Common myeloid progenitor, CD34-positive (primary cell): Measurements from ENCODE around the gene CACNA2D4.

Experiments
- CTCF ChIA-PET: fragments of 350-600 bp; sonication (Branson Sonifier 250); formaldehyde crosslinking; loops from one replicate; lab custom pipeline; 2021; ENCODE audit warnings: antibody characterized with exemption; lab: Charles Lee
- POLR2A ChIA-PET: fragments of 350-600 bp; sonication (Branson Sonifier 250); formaldehyde crosslinking; loops from one replicate; lab custom pipeline; 2021; ENCODE audit warnings: antibody characterized with exemption; lab: Charles Lee
- DNase-seq, 3 donors: peaks; one replicate each; pipeline versions ENCODE4 v3.0.0 to v3.0.0-alpha.2; 2013
- H3K27ac ChIP-seq, 2 experiments: 1 replicate in 1 of 2; 2 replicates in 1 of 2; pipeline ENCODE4 v1.7.0; 2013; ENCODE audit warnings: inconsistent platforms in 2 of 2, low read length in 2 of 2, mild to moderate bottlenecking in 2 of 2, low read depth in 1 of 2, moderate library complexity in 1 of 2; ENCODE audit not compliant: severe bottlenecking in 2 of 2, insufficient read depth in 1 of 2, poor library complexity in 1 of 2
- H3K27me3 ChIP-seq, 5 experiments: replicated peaks in 2 of 5; 1 replicate in 3 of 5; 2 replicates in 2 of 5; pipeline versions ENCODE4 v1.6.1 to v1.7.0; 2013; ENCODE audit warnings: low read length in 4 of 5, mild to moderate bottlenecking in 2 of 5, moderate library complexity in 2 of 5, inconsistent platforms in 1 of 5; ENCODE audit not compliant: insufficient read depth in 5 of 5, control insufficient read depth in 4 of 5
- H3K36me3 ChIP-seq, 4 experiments: 1 replicate in 2 of 4; 2 replicates in 2 of 4; pipeline versions ENCODE4 v1.6.1 to v1.7.0; 2013; ENCODE audit warnings: low read length in 3 of 4, control low read depth in 1 of 4, mild to moderate bottlenecking in 1 of 4; ENCODE audit not compliant: control insufficient read depth in 4 of 4, insufficient read depth in 4 of 4
- H3K4me1 ChIP-seq, 4 experiments: 1 replicate in 3 of 4; 2 replicates in 1 of 4; pipeline versions ENCODE4 v1.6.1 to v1.7.1; 2013; ENCODE audit warnings: low read length in 3 of 4, mild to moderate bottlenecking in 3 of 4, control low read depth in 1 of 4, inconsistent platforms in 1 of 4, moderate library complexity in 1 of 4; ENCODE audit not compliant: control insufficient read depth in 4 of 4, insufficient read depth in 4 of 4; ENCODE audit errors: control extremely low read depth in 1 of 4
- H3K4me3 ChIP-seq, 7 experiments: 1 replicate in 4 of 7; 2 replicates in 3 of 7; pipeline versions ENCODE4 v1.5.1 to v1.7.0; 2013; ENCODE audit warnings: mild to moderate bottlenecking in 7 of 7, low read length in 6 of 7, moderate library complexity in 6 of 7, inconsistent platforms in 2 of 7, low read depth in 2 of 7, control low read depth in 1 of 7; ENCODE audit not compliant: insufficient read depth in 4 of 7, control insufficient read depth in 1 of 7; ENCODE audit errors: extremely low read depth in 1 of 7
- H3K9me3 ChIP-seq, 5 experiments: 1 replicate in 4 of 5; 2 replicates in 1 of 5; pipeline versions ENCODE4 v1.6.1 to v1.7.1; 2013; ENCODE audit warnings: low read length in 4 of 5, mild to moderate bottlenecking in 2 of 5, inconsistent platforms in 1 of 5, low read depth in 1 of 5, moderate library complexity in 1 of 5; ENCODE audit not compliant: control insufficient read depth in 4 of 5, insufficient read depth in 2 of 5; ENCODE audit errors: control extremely low read depth in 1 of 5
- WGBS: methylation state at CpG from one replicate; pipeline ENCODE4 v1.1.5; 2013; ENCODE audit not compliant: insufficient coverage; 5-methylcytosine and 5-hydroxymethylcytosine counted together

CACNA2D4 gene

DNA sequence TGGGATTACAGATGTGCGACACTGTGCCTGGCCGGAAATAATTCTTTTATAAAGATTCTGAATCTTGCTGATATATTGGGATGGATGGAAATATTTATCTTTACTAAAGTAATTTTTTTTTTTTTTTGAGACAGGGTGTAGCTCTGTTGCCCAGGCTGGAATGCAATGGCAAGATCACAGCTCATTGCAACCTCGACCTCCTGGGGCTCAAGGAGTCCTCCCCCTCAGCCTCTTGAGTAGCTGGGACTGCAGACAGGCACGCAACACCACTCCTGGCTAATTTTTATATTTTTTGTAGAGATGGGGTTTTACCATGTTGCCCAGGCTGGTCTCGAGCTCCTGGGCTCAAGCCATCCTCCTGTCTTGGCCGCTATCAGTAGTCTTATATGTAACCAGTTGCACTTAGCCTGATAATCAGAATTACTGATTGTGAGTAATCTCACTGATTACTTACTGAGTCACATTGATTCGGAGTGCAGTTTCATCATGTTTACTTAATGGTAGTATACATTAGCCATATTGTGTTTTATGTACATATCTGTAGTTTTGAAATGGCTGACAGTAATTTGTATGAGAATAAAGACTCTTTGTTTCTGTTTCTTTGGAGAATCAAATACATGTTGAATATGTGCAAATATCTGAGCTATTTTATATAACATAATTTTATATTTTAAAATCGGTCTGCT is 148.5 kb downstream of the CACNA2D4 start:
- peaks cover 0 to 35% (median 13%) of the 10 kb centered on the region in 4 experiments for H3K36me3 ChIP-seq
- no peak overlapping the region for H3K27ac ChIP-seq
- ChIA-PET POLR2A (no interaction called here), CTCF (interaction anchor here (0.7 to 1.0 kb wide), 2 partner anchors 9 to 117 kb away, joined by 3 read pairs; no protein-coding TSS in a partner anchor)
- 93% methylated on average over 4 of the region's 8 CpGs for WGBS
- H3K27me3 ChIP-seq, result no peaks in the 10 kb centered on the region
- no peak overlapping the region for H3K4me3 ChIP-seq
- DNase-seq, result no peak
- no peaks in the 10 kb centered on the region for H3K4me1 ChIP-seq
- no peaks in the 10 kb centered on the region for H3K9me3 ChIP-seq

DNA sequence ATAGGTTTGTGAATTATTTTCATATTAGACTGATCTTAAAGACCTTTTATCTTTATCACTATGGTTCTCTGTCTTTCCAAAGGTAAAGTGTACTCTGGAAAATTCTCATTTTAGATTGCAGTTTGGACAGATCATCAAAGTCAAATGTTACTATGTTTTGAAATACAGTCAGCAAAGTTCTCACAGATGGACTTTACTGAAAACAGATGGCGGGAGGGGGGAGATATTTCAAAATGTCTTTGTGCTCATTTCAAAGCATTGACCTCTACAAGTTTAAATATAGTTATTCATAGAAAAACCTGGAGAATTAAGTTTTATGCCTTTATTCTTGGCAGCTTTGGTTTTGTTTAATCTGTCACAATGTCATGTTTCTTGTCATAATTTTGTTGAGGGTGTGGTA is 149.8 kb downstream of the CACNA2D4 start:
- Histone ChIP-seq H3K4me3 (no peak overlapping the region), H3K9me3 (no peaks in the 10 kb centered on the region), H3K36me3 (peaks cover 0 to 27% (median 12%) of the 10 kb centered on the region in 4 experiments), H3K27me3 (no peaks in the 10 kb centered on the region), H3K27ac (no peak overlapping the region), H3K4me1 (peaks cover 0 to 2% (median 0%) of the 10 kb centered on the region in 4 experiments)
- ChIA-PET CTCF (interaction anchor here (1.2 kb wide), 1 partner anchor 22 kb away, joined by 4 read pairs; no protein-coding TSS in a partner anchor), POLR2A (interaction anchor here (0.6 kb wide), 1 partner anchor 70 kb away, joined by 3 read pairs; no protein-coding TSS in a partner anchor)
- no peak for DNase-seq
- no CpG with 5 or more reads among the region's 1 CpG for WGBS

DNA sequence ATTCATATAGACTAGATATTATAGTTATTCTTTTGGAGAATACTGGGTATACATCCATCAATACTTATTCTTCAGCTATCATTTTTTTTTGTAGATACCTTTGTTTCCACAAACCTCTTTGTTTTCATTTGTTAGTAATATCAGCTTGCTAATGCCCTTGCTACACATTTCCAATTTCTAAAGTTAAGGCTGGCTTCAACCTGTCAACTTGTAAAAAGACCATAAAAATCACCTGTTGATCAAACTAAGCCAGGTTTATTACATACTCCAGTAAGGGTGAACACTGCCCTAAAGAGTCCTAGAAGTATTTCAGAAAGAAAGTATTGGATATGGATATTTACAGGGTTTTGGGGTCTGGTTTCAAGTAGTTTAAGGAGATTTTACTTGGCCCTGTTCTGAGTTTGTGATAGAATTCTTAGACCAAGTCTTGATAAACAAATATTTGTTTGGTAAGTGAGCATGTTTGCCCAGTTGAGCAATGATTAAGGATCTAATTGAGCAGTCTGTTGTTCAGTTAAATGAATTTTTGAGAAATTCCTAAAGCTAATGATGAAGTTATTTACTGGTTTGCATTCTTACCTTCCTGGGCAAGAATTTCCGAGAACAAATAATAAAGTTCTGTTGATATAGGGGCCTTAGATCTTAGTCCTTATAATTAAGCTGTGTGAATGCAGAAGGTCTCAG is 150.9 kb downstream of the CACNA2D4 start:
- WGBS, result no CpG with 5 or more reads among the region's 1 CpG
- POLR2A ChIA-PET, result interaction anchor here (0.6 kb wide), 1 partner anchor 1568 kb away, joined by 4 read pairs; no protein-coding TSS in a partner anchor
- Histone ChIP-seq H3K27ac (no peak overlapping the region), H3K27me3 (no peaks in the 10 kb centered on the region), H3K36me3 (peaks cover 0 to 18% (median 5%) of the 10 kb centered on the region in 4 experiments), H3K4me1 (peaks cover 0 to 2% (median 0%) of the 10 kb centered on the region in 4 experiments), H3K4me3 (no peak overlapping the region), H3K9me3 (no peaks in the 10 kb centered on the region)
- DNase-seq, result no peak
- CTCF ChIA-PET, result interaction anchor here (0.6 to 1.8 kb wide), 6 partner anchors 24 to 191 kb away, joined by 3 to 4 read pairs (median 4); no protein-coding TSS in a partner anchor

DNA sequence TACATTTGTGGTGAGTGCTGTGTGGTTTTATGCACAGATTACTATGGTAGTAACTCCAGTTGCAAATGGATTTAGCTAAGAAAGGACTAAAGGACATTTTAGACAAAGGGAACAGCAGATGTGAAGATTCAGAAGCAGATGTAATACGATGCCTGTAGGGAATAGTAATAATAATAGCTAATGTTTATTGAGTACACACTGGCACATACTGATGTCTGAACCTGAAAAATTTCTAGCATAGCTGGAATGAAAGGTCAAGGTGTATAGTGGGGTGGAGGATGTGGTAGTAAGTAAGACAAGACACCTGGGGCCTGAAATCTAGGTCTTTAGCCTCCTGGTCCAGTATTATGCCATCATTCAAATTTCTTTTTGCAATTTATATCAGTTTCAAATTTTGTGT is 152.3 kb downstream of the CACNA2D4 start:
- Histone ChIP-seq H3K4me3 (no peak overlapping the region), H3K36me3 (peaks cover 0 to 21% (median 6%) of the 10 kb centered on the region in 4 experiments), H3K27me3 (no peaks in the 10 kb centered on the region), H3K4me1 (peaks cover 0 to 2% (median 0%) of the 10 kb centered on the region in 4 experiments), H3K9me3 (no peaks in the 10 kb centered on the region), H3K27ac (no peak overlapping the region)
- 100% methylated on average over 1 of the region's 1 CpG for WGBS
- DNase-seq, result no peak
- POLR2A ChIA-PET, result no interaction called here
- CTCF ChIA-PET, result interaction anchor here (1.1 to 2.6 kb wide), 2 partner anchors 11 to 15 kb away, joined by 3 to 7 read pairs; no protein-coding TSS in a partner anchor

DNA sequence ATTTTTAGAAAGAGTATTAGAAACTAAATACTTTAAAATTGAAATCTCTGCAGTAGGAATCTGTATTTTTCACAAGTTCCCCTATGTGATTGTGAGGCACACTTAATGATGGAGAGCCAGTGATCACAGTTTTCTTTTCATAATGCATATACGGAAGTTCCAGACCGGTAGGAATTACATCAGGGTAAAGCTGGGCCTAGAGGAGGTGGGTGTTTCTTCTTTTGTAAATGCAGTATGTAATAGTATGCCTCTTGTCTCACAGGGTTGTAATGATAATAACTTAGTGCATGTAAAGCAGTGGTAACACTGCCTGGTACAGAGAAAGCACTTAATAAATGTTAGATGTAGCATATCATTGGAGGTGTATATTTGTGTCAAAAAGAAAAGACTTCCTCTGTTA is 155.3 kb downstream of the CACNA2D4 start:
- H3K27ac ChIP-seq, result no peak overlapping the region
- H3K4me1 ChIP-seq, result peaks cover 0 to 2% (median 0%) of the 10 kb centered on the region in 4 experiments
- no peaks in the 10 kb centered on the region for H3K27me3 ChIP-seq
- ChIA-PET CTCF (interaction anchor here (1.4 kb wide), 1 partner anchor 110 kb away, joined by 3 read pairs; no protein-coding TSS in a partner anchor), POLR2A (no interaction called here)
- H3K9me3 ChIP-seq, result peaks cover 0 to 2% (median 0%) of the 10 kb centered on the region in 5 experiments
- WGBS, result 94% methylated on average over 2 of the region's 2 CpGs
- no peak overlapping the region for H3K4me3 ChIP-seq
- peaks cover 0 to 19% (median 10%) of the 10 kb centered on the region in 4 experiments for H3K36me3 ChIP-seq
- no peak for DNase-seq

DNA sequence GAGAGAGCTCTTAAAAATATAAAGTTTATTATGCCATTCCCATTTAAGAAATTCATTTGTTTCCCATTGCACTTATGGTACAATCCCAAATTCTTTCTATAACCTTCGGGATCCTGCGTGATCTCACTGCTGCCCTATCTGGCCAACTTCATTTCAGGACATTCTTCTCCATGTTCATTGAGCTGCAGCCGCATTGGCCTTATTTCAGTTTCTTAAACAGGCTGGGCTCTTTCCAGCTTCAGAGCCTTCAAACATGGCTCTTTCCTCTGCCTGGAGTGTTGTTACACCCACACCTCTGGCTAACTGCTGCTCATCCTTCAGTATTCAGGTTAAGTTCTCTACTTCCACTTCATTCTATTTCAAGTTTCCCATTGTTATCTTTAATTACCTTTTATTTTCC is 156.6 kb downstream of the CACNA2D4 start:
- H3K9me3 ChIP-seq, result peaks cover 0 to 2% (median 0%) of the 10 kb centered on the region in 5 experiments
- POLR2A ChIA-PET, result no interaction called here
- no peak overlapping the region for H3K27ac ChIP-seq
- CTCF ChIA-PET, result interaction anchor here (0.6 kb wide), 1 partner anchor 37 kb away, joined by 3 read pairs; no protein-coding TSS in a partner anchor
- H3K36me3 ChIP-seq, result peaks cover 8 to 28% (median 18%) of the 10 kb centered on the region in 4 experiments
- no peak for DNase-seq
- no peak overlapping the region for H3K4me3 ChIP-seq
- peaks cover 0 to 2% (median 0%) of the 10 kb centered on the region in 4 experiments for H3K4me1 ChIP-seq
- H3K27me3 ChIP-seq, result no peaks in the 10 kb centered on the region
- 100% methylated on average over 3 of the region's 3 CpGs for WGBS
